MM.1S (cell line): ENCODE data around the gene SLX4IP.

ENCODE experiments used
- DNase-seq: peaks from one replicate; pipeline ENCODE4 v3.0.0-alpha.2; 2015
- H2AFZ ChIP-seq: fragments of 300-600 bp; sonication (generic); 2 replicates; pipeline ENCODE4 v1.6.0; 2016; ENCODE audit warnings: antibody characterized with exemption, low read length
- H3F3A ChIP-seq: fragments of 300-600 bp; sonication (generic); 2 replicates; pipeline ENCODE4 v1.6.1; 2016; ENCODE audit warnings: mild to moderate bottlenecking, antibody characterized with exemption, low read length, moderate library complexity, mixed read lengths; ENCODE audit not compliant: insufficient read depth
- H3K27ac ChIP-seq: fragments of 300-600 bp; sonication (generic); 2 replicates; pipeline ENCODE4 v1.5.1; 2016; ENCODE audit warnings: mild to moderate bottlenecking, low read length
- H3K27me3 ChIP-seq: fragments of 300-600 bp; sonication (generic); replicated peaks from 2 replicates; pipeline ENCODE4 v1.6.0; 2016; ENCODE audit warnings: low read length; ENCODE audit not compliant: insufficient read depth
- H3K36me3 ChIP-seq: fragments of 300-600 bp; sonication (generic); replicated peaks from 2 replicates; pipeline ENCODE4 v1.6.1; 2016; ENCODE audit warnings: mild to moderate bottlenecking, low read length, mixed read lengths; ENCODE audit not compliant: insufficient read depth
- H3K4me1 ChIP-seq: fragments of 300-600 bp; sonication (generic); 2 replicates; pipeline ENCODE4 v1.6.1; 2016; ENCODE audit warnings: low read length, mixed read lengths
- H3K4me2 ChIP-seq: fragments of 300-600 bp; sonication (generic); 2 replicates; pipeline ENCODE4 v1.6.0; 2016; ENCODE audit warnings: low read depth, low read length
- H3K4me3 ChIP-seq: fragments of 300-600 bp; sonication (generic); 2 replicates; pipeline ENCODE4 v1.5.1; 2016; ENCODE audit warnings: low read length, mixed read lengths
- H3K79me2 ChIP-seq: fragments of 300-600 bp; sonication (generic); 2 replicates; pipeline ENCODE4 v1.6.1; 2016; ENCODE audit warnings: mixed run types, low read length, mixed read lengths
- H3K9ac ChIP-seq: fragments of 300-600 bp; sonication (generic); 2 replicates; pipeline ENCODE4 v1.6.1; 2016; ENCODE audit warnings: low read length, mixed read lengths
- H3K9me2 ChIP-seq: fragments of 300-600 bp; sonication (generic); replicated peaks from 2 replicates; pipeline ENCODE4 v1.6.1; 2016; ENCODE audit warnings: mild to moderate bottlenecking, low read length, mixed read lengths; ENCODE audit not compliant: insufficient read depth
- H3K9me3 ChIP-seq: fragments of 300-600 bp; sonication (generic); replicated peaks from 2 replicates; pipeline ENCODE4 v1.6.1; 2016; ENCODE audit warnings: mild to moderate bottlenecking, low read length, mixed read lengths; ENCODE audit not compliant: insufficient read depth
- H4K20me1 ChIP-seq: fragments of 300-600 bp; sonication (generic); 2 replicates; pipeline ENCODE4 v1.6.1; 2016; ENCODE audit warnings: mild to moderate bottlenecking, low read length, moderate library complexity, mixed read lengths; ENCODE audit not compliant: insufficient read depth
- CTCF ChIP-seq: fragments of 300-600 bp; sonication (generic); IDR thresholded peaks from 2 replicates; pipeline ENCODE4 v1.5.1; 2016; ENCODE audit warnings: antibody characterized with exemption, low read length, mixed read lengths
- EZH2 ChIP-seq: fragments of 300-600 bp; sonication (generic); optimal IDR thresholded peaks from 2 replicates; pipeline ENCODE3; 2017; ENCODE audit warnings: low read depth, mild to moderate bottlenecking, antibody characterized with exemption, low read length, mixed read lengths
- EZH2phosphoT487 ChIP-seq: fragments of 300-600 bp; sonication (generic); IDR thresholded peaks from 2 replicates; pipeline ENCODE4 v1.6.1; 2018; ENCODE audit warnings: antibody characterized with exemption, low read length

Gene SLX4IP

GRCh38 chr20:10504994-10505730 is 70.1 kb downstream of the SLX4IP start:
- Histone ChIP-seq H3K4me3 (no peak overlapping the region), H3K4me1 (no peaks in the 10 kb centered on the region), H2AFZ (no peak overlapping the region), H3K36me3 (no peaks in the 10 kb centered on the region), H3K9me2 (no peaks in the 10 kb centered on the region), H3F3A (no peaks in the 10 kb centered on the region), H3K79me2 (no peaks in the 10 kb centered on the region), H3K27me3 (no peaks in the 10 kb centered on the region), H3K9me3 (no peaks in the 10 kb centered on the region), H3K4me2 (no peak overlapping the region), H3K9ac (no peak overlapping the region), H3K27ac (no peak overlapping the region), H4K20me1 (no peaks in the 10 kb centered on the region)
- DNase-seq = no peak
- TF ChIP-seq CTCF (no peak), EZH2phosphoT487 (no peak), EZH2 (no peak)

GRCh38 chr20:10505827-10506226 is 70.7 kb downstream of the SLX4IP start:
- Histone ChIP-seq H4K20me1 (no peaks in the 10 kb centered on the region), H3K9me2 (no peaks in the 10 kb centered on the region), H3K9me3 (no peaks in the 10 kb centered on the region), H3K79me2 (no peaks in the 10 kb centered on the region), H2AFZ (no peak overlapping the region), H3K36me3 (no peaks in the 10 kb centered on the region), H3K4me3 (no peak overlapping the region), H3K4me2 (no peak overlapping the region), H3K27me3 (no peaks in the 10 kb centered on the region), H3F3A (no peaks in the 10 kb centered on the region), H3K9ac (no peak overlapping the region), H3K4me1 (no peaks in the 10 kb centered on the region), H3K27ac (no peak overlapping the region)
- no peak for TF ChIP-seq CTCF
- no peak for TF ChIP-seq EZH2phosphoT487
- no peak for TF ChIP-seq EZH2
- DNase-seq = no peak

GRCh38 chr20:10507052-10507451 is 71.9 kb downstream of the SLX4IP start:
- H4K20me1 ChIP-seq = no peaks in the 10 kb centered on the region
- H3K27me3 ChIP-seq = no peaks in the 10 kb centered on the region
- no peak overlapping the region for H2AFZ ChIP-seq
- H3K9me3 ChIP-seq = no peaks in the 10 kb centered on the region
- no peaks in the 10 kb centered on the region for H3K36me3 ChIP-seq
- H3K4me2 ChIP-seq = no peak overlapping the region
- TF ChIP-seq EZH2 (no peak), CTCF (no peak), EZH2phosphoT487 (no peak)
- no peaks in the 10 kb centered on the region for H3K79me2 ChIP-seq
- H3F3A ChIP-seq = peaks cover 5% of the 10 kb centered on the region
- H3K4me3 ChIP-seq = no peak overlapping the region
- peaks cover 10% of the 10 kb centered on the region for H3K4me1 ChIP-seq
- DNase-seq = no peak
- no peaks in the 10 kb centered on the region for H3K9me2 ChIP-seq
- H3K9ac ChIP-seq = no peak overlapping the region
- no peak overlapping the region for H3K27ac ChIP-seq
